HEK293 (cell line): Measurements from ENCODE around the gene CRYZ.
A peak's percentile ranks its signal among the peaks of the same experiment; 100 is the strongest.

Experiments
- CTCF ChIA-PET: fragments of 350-600 bp; formaldehyde crosslinking; extraction: SDS; loops from one replicate; lab custom pipeline; 2021; ENCODE audit warnings: antibody characterized with exemption; lab: Yijun Ruan, JAX
- POLR2A ChIA-PET: fragments of 300-600 bp; formaldehyde crosslinking; extraction: SDS; loops from one replicate; lab custom pipeline; 2020; ENCODE audit warnings: antibody characterized with exemption, inconsistent platforms; lab: Yijun Ruan, JAX
- H3K27ac ChIP-seq: fragments of 200-500 bp; sonication (Bioruptor generic); 2 replicates; pipeline ENCODE4 v1.5.1; 2014; ENCODE audit warnings: low read depth, low read length, control low read depth, inconsistent platforms; ENCODE audit errors: extremely low read depth
- H3K36me3 ChIP-seq, 2 experiments: fragments of 200-500 bp in 1 of 2; sonication (Bioruptor generic) in 1 of 2; 1 replicate in 1 of 2; 2 replicates in 1 of 2; pipeline ENCODE4 v1.5.1; 2014 to 2017; ENCODE audit warnings: inconsistent platforms in 2 of 2, low read length in 2 of 2; ENCODE audit not compliant: control insufficient read depth in 2 of 2, insufficient read depth in 1 of 2
- H3K4me1 ChIP-seq: fragments of 200-500 bp; sonication (Bioruptor generic); 2 replicates; pipeline ENCODE4 v1.5.1; 2014; ENCODE audit warnings: mild to moderate bottlenecking, low read length, inconsistent platforms; ENCODE audit not compliant: control insufficient read depth, insufficient read depth
- H3K4me3 ChIP-seq: 2 replicates; pipeline ENCODE4 v1.5.1; 2011; ENCODE audit warnings: low read depth, mild to moderate bottlenecking, control low read depth, low read length, moderate library complexity
- H3K9me3 ChIP-seq: fragments of 200-500 bp; sonication (Bioruptor generic); 2 replicates; pipeline ENCODE4 v1.5.1; 2014; ENCODE audit warnings: low read depth, low read length, inconsistent platforms; ENCODE audit not compliant: control insufficient read depth, insufficient read depth
- BCL11A ChIP-seq: fragments of 450-650 bp; formaldehyde crosslinking; IDR thresholded peaks from 2 replicates; pipeline ENCODE4 v1.5.1; 2016; ENCODE audit warnings: low read depth, missing biosample characterization, missing genetic modification characterization
- KLF17 ChIP-seq: fragments of 450-650 bp; formaldehyde crosslinking; IDR thresholded peaks from 2 replicates; pipeline ENCODE4 v1.5.1; 2016; ENCODE audit warnings: missing biosample characterization, missing genetic modification characterization
- KLF7 ChIP-seq: fragments of 450-650 bp; formaldehyde crosslinking; IDR thresholded peaks from 2 replicates; pipeline ENCODE4 v1.5.1; 2016; ENCODE audit warnings: missing biosample characterization, missing genetic modification characterization, borderline replicate concordance
- REPIN1 ChIP-seq: fragments of 450-650 bp; formaldehyde crosslinking; IDR thresholded peaks from 2 replicates; pipeline ENCODE4 v1.5.1; 2017; ENCODE audit warnings: missing biosample characterization, missing genetic modification characterization, low read depth
- SETDB1 ChIP-seq: IDR thresholded peaks from one replicate; pipeline ENCODE4 v1.6.1; 2017; ENCODE audit warnings: mild to moderate bottlenecking, low read length, moderate library complexity, mixed read lengths; ENCODE audit not compliant: insufficient read length
- TCF7L2 ChIP-seq: IDR thresholded peaks from 2 replicates; pipeline ENCODE4 v1.6.1; 2011; ENCODE audit warnings: low read depth, mild to moderate bottlenecking, inconsistent platforms, low read length, moderate library complexity, borderline replicate concordance
- ZNF121 ChIP-seq: fragments of 450-650 bp; formaldehyde crosslinking; IDR thresholded peaks from 2 replicates; pipeline ENCODE4 v1.5.1; 2016; ENCODE audit warnings: missing biosample characterization, missing genetic modification characterization
- ZNF26 ChIP-seq: fragments of 450-650 bp; formaldehyde crosslinking; IDR thresholded peaks from 2 replicates; pipeline ENCODE4 v1.5.1; 2016; ENCODE audit warnings: missing biosample characterization, missing genetic modification characterization
- ZNF362 ChIP-seq: fragments of 450-650 bp; formaldehyde crosslinking; IDR thresholded peaks from 2 replicates; pipeline ENCODE4 v1.5.1; 2016; ENCODE audit warnings: missing biosample characterization, missing genetic modification characterization
- ZNF514 ChIP-seq: fragments of 450-650 bp; formaldehyde crosslinking; IDR thresholded peaks from 2 replicates; pipeline ENCODE4 v1.5.1; 2016; ENCODE audit warnings: missing biosample characterization, missing genetic modification characterization
- ZNF518A ChIP-seq: fragments of 450-650 bp; formaldehyde crosslinking; conservative IDR thresholded peaks from 2 replicates; pipeline ENCODE4 v1.5.1; 2016; ENCODE audit warnings: low read depth, missing biosample characterization, missing genetic modification characterization
- ZNF548 ChIP-seq: fragments of 450-650 bp; formaldehyde crosslinking; IDR thresholded peaks from 2 replicates; pipeline ENCODE4 v1.5.1; 2016; ENCODE audit warnings: missing biosample characterization, missing genetic modification characterization
- ZNF626 ChIP-seq: fragments of 450-650 bp; sonication (Bioruptor Pico); formaldehyde crosslinking; IDR thresholded peaks from 2 replicates; pipeline ENCODE4 v1.5.1; 2018; ENCODE audit warnings: missing biosample characterization, missing genetic modification characterization, inconsistent platforms
- ZNF843 ChIP-seq: fragments of 450-650 bp; formaldehyde crosslinking; IDR thresholded peaks from 2 replicates; pipeline ENCODE4 v1.5.1; 2016; ENCODE audit warnings: missing biosample characterization, missing genetic modification characterization

Gene CRYZ

GRCh38 chr1:74728736-74729135 is 4.1 kb downstream of the CRYZ start:
- no peak for TF ChIP-seq BCL11A (tag by site-specific recombination)
- TF ChIP-seq ZNF362: no peak
- no peak for TF ChIP-seq REPIN1 (tag by site-specific recombination)
- H3K4me3 ChIP-seq: no peak overlapping the region
- no peak overlapping the region for H3K27ac ChIP-seq
- H3K36me3 ChIP-seq: no peaks in the 10 kb centered on the region
- H3K9me3 ChIP-seq: no peaks in the 10 kb centered on the region
- no peaks in the 10 kb centered on the region for H3K4me1 ChIP-seq
- CTCF ChIA-PET: interaction anchor here (0.6 kb wide), 1 partner anchor 38 kb away, joined by 3 read pairs; no protein-coding TSS in a partner anchor
- POLR2A ChIA-PET: no interaction called here

GRCh38 chr1:74726063-74726462 is 6.8 kb downstream of the CRYZ start:
- ChIA-PET CTCF (no interaction called here), POLR2A (no interaction called here)
- TF ChIP-seq ZNF518A (tag by site-specific recombination) (no peak), KLF17 (tag by site-specific recombination) (no peak), SETDB1 (peak; percentile 49), ZNF26 (tag by site-specific recombination) (no peak), ZNF514 (tag by site-specific recombination) (no peak)
- Histone ChIP-seq H3K4me1 (no peaks in the 10 kb centered on the region), H3K36me3 (peaks cover 0 to 20% of the 10 kb centered on the region in 2 experiments; a peak in 1 of 3 replicates), H3K4me3 (no peak overlapping the region), H3K27ac (no peak overlapping the region), H3K9me3 (no peaks in the 10 kb centered on the region)

- POLR2A ChIA-PET: no interaction called here
Measured at GRCh38 chr1:74717626-74718025, 15.2 kb downstream of the CRYZ start.

More at GRCh38 chr1:74717626-74718025, 15.2 kb downstream of the CRYZ start:
- H3K4me3 ChIP-seq: no peak overlapping the region
- TF ChIP-seq ZNF121 (no peak), ZNF626 (no peak), TCF7L2 (no peak), ZNF548 (tag by site-specific recombination) (no peak), KLF7 (tag by site-specific recombination) (no peak), ZNF843 (no peak)
- CTCF ChIA-PET: interaction anchor here (1.0 kb wide), 1 partner anchor 15 kb away, joined by 3 read pairs; the partner anchor contains the start of genes CRYZ and TYW3
- H3K4me1 ChIP-seq: no peaks in the 10 kb centered on the region
- peaks cover 0 to 64% of the 10 kb centered on the region in 2 experiments; a peak in 1 of 3 replicates for H3K36me3 ChIP-seq
- no peak overlapping the region for H3K27ac ChIP-seq
- H3K9me3 ChIP-seq: no peaks in the 10 kb centered on the region
